GM19351 (cell line): Measurements from ENCODE around the gene LARP4B.

Source experiments
- ATAC-seq: cut with Tn5 transposase; IDR thresholded peaks from one replicate; pipeline ENCODE4 v1.9.1; 2021; ENCODE audit warnings: mild to moderate bottlenecking, moderate library complexity; ENCODE audit not compliant: unreplicated experiment

The LARP4B gene

DNA sequence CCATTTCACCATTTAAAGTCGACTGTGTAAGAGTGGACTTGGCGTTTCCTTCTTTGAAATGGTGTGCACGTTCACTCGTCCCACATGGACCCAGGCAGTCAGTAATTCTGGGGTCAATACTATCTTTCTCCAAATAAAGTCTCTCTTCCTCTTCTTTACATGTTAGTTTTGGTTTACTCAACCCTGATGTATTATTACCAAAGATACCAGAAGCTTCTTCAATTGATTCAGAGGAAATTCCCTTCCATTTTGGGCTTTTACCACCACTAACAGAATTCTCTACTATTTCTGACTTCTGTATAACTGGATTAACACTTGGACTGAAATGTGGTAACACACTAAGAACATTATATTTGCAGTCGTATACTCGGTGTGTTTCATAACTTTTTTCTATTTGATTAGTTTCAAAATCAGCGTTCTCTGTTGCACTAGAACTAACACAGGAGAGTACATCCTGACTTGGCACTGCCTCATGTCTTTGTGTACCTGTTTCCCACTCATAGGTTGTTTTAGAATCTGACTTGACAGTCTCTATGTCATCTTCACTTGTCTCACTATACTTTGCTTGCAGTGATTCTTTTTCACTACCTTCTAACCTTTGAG lies 60.8 kb downstream of the LARP4B start:
- ATAC-seq: no peak

DNA sequence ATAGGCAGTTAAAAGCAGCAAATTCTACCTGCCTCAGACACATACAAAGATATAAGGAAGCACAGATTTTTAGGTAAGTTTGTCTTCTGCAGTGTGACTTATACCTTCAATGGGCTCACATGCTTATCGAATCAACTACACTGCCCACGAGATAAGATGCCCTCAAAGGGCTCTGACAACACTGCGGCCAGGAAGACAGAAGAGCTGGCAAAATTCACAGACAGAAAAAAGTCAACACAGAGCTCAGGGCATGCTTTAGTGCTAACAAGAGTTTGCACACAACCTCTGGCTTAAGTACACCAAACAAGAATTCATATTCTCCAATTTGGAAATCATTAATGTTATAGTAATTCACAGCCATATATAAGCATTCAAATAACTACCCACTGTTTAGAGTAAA lies 62.3 kb downstream of the LARP4B start:
- no peak for ATAC-seq

DNA sequence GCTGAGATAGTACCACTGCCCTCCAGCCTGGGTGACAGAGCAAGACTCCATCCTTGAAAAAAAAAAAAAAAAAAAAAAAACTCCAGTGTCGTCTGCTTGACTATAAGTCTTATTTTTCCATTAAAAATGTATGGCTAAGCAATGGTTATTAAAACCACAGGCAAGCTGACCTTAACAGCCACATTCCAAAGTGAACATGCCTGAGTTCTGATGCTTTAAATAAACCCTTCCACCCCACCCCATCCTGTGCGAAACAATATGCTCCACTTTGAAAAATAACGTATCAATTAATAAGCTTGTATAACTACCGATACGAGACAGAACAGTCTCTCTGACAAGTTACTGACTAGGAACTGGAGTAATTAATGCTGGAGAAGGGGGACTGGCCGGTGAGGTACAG lies 63.7 kb downstream of the LARP4B start:
- no peak for ATAC-seq

DNA sequence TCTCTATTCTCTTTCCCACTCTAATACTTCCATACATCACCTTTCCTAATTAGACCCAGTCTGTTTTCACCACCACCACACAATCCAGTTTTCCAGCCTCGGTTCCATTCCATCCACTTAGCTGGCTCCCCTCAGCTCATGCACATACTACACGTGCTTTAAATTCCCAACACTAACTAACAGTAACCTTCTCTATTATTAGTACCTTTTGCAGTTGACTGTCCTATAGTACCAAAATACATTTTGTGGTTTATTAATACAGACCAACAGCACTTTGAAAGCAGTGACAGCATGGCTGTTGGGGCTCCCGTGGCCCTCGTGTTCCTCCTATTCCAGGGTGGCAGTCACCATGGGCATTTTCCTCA lies 64.9 kb downstream of the LARP4B start:
- ATAC-seq: no peak

- ATAC-seq: no peak
Measured at GRCh38 chr10:865924-866576, 65.5 kb downstream of the LARP4B start.

DNA sequence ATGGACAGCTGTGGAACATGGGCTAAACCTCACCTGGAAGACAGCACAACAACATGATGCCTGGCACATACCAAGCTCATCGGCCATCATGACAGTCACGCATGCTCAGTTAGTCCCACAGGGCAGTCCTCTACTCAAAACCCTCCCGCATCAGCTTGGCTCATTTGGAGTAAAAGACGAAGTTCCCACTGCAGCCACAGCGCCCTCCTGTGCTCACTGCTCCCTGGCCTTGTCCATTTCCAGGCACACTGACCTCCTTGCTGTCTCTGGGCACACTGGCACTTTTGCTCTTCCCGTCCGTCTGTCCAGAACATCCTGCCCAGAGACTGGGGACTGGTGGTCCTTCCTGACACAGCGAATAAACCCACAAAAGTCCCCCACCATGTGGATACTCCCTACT lies 66.2 kb downstream of the LARP4B start:
- no peak for ATAC-seq

DNA sequence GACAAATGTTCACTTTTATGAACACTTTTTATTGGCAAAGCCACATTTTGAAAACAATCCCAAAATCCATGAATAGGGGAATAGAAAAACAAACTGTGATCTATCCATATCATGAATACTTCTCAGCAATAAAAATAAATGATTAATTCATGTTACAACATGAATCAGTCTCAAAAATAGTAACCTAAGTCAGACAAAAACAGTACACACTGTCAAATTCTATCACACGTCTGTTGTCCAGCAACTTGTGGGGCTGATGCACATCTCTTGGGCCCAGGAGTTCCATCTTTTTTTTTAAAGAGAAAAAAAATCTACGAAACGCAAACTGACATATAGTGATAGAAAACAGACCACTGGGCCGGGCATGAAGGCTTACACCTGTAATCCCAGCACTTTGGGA lies 71.0 kb downstream of the LARP4B start:
- ATAC-seq: no peak

- ATAC-seq: no peak
Measured at GRCh38 chr10:856416-857157, 74.9 kb downstream of the LARP4B start.

DNA sequence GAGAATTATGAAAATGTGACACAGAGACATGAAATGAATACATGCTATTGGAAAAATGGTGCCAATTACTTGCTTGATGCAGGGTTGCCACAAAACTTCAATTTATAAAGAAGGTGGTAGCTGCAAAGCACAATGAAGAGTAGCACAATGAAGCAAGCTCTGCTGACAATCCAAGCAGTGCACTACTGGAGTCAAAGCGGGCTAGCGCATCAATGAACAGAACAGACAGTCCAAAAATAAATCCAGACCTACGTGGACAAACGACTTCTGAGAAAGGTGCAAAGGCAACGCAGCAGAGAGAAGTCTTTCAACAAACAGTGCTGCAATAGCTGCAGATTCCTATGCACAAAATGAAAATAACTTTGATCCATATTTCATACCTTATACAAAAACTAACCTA lies 75.8 kb downstream of the LARP4B start:
- ATAC-seq: no peak

- no peak for ATAC-seq
Measured at GRCh38 chr10:855079-855478, 76.4 kb downstream of the LARP4B start.

- no peak for ATAC-seq
Measured at GRCh38 chr10:853017-853416, 78.5 kb downstream of the LARP4B start.

- no peak for ATAC-seq
Measured at GRCh38 chr10:852386-852785, 79.1 kb downstream of the LARP4B start.

DNA sequence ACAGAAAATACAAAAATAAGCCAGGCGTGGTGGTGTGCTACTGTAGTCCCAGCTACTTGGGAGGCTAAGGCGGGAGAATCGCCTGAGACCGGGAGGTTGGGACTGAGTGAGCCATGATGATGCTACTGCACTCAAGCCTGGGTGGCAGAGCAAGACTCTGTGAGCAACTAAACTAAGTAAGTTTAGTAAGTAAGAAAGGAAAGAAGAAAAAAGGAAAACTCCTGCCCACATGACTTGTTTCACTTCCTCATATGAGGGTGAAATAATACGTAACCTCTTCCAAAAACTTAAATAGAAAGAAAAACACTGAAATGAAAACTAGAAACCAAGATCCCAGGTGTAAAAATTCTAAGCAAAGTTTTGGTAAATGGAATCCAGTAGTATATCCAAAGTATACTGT lies 79.6 kb downstream of the LARP4B start:
- peak; percentile 97 for ATAC-seq

DNA sequence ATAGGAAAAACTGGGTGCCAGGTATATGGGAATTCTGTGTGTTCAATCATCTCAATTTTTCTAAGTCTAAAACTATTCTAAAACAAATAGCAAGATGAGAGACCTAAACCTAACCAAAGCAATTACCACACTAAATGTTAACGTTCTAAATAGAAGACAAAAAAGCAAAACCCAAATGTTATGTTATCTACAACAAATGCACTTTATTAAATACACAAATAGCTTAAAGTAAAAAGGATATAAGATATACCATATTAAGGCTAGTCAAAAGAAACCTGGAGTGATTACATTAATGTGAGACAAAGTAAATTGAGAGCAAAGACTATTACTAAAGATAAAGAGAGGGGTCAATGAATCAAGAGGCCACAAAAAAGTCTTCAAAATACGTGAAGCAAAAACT lies 81.4 kb downstream of the LARP4B start:
- no peak for ATAC-seq

DNA sequence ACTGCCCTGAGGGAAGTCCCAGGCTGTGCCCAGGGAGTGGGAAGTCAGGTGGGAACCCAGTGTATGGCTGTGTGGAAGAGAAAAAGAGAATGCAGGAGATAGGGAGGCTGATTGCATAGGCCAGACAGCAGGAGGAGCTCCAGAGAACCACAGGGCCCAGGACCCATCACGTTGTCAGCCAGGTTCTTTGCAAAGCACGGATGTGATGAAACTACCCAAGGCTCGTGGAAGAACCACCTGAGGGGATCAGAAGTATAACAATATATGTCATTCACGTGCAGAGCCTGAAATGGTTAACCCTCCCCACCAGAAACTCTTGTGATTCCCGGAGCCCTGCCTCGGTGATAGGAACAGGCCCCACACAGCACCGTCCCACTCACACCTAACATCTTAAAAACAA lies 83.6 kb downstream of the LARP4B start:
- no peak for ATAC-seq

- ATAC-seq: no peak
Measured at GRCh38 chr10:846126-846685, 85.3 kb downstream of the LARP4B start.

- ATAC-seq: no peak
Measured at GRCh38 chr10:845526-845925, 86.0 kb downstream of the LARP4B start.

- ATAC-seq: no peak
Measured at GRCh38 chr10:844552-844951, 87.0 kb downstream of the LARP4B start.

DNA sequence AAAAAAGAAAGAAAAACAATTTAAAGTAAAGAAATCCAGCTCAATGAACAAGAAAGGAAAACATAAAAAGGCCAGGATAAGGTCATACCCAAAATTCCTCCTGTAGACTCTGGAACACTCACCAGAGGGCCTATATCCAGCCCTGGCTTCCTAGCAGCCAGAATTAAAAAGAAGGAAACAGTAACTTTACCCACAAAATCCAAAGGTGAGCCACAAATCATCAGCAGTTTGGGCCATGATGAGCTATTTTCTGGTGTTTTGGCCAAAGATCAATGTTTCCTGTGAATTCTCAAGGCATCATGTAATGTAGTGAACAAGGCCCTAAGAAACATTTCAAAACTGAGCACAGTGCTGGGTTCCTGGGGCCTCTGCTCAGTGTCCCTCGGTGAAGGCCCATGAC lies 87.8 kb downstream of the LARP4B start:
- ATAC-seq: no peak

- ATAC-seq: no peak
Measured at GRCh38 chr10:842795-843194, 88.7 kb downstream of the LARP4B start.

GRCh38 chr10:841535-841934 lies 90.0 kb downstream of the LARP4B start:
- no peak for ATAC-seq

GRCh38 chr10:839550-840205 lies 91.8 kb downstream of the LARP4B start:
- ATAC-seq: no peak
